HepG2 (cell line): ENCODE data around the gene NT5DC1. TPM values are rescaled to one million over a fixed set of nuclear protein-coding genes. Genes with fewer than 3 reads are reported as not detected.

ENCODE experiments used
- AGO1 ChIP-seq: fragments of 200-400 bp; formaldehyde crosslinking; IDR thresholded peaks from 2 replicates; pipeline ENCODE4 v1.6.1; 2017; ENCODE audit warnings: mild to moderate bottlenecking, low read depth, low read length, moderate library complexity; ENCODE audit not compliant: poor library complexity, severe bottlenecking
- DRAP1 ChIP-seq: IDR thresholded peaks from 2 replicates; pipeline ENCODE4 v1.6.1; 2016; ENCODE audit warnings: missing genetic modification reagents, missing compliant biosample characterization
- FOXK1 ChIP-seq: sonication (generic); formaldehyde crosslinking; IDR thresholded peaks from 2 replicates; pipeline ENCODE4 v1.4.0; 2020; ENCODE audit warnings: low read depth, missing genetic modification reagents, borderline replicate concordance
- HNRNPLL ChIP-seq: fragments of 200-400 bp; formaldehyde crosslinking; IDR thresholded peaks from 2 replicates; pipeline ENCODE4 v1.6.1; 2017; ENCODE audit warnings: mild to moderate bottlenecking, low read depth, low read length; ENCODE audit not compliant: poor library complexity, severe bottlenecking
- KLF12 ChIP-seq: sonication (generic); formaldehyde crosslinking; IDR thresholded peaks from 2 replicates; pipeline ENCODE4 v1.4.0; 2020; ENCODE audit warnings: missing genetic modification reagents, borderline replicate concordance
- LCORL ChIP-seq, 2 experiments: fragments of 450-650 bp in 1 of 2; sonication (generic) in 1 of 2; formaldehyde crosslinking in 1 of 2; IDR thresholded peaks; 2 replicates each; pipeline versions ENCODE4 v1.5.0 to v1.6.1; 2017 to 2020; ENCODE audit warnings: antibody characterized with exemption in 1 of 2, missing genetic modification reagents in 1 of 2
- MAFG ChIP-seq: sonication (generic); formaldehyde crosslinking; IDR thresholded peaks from 2 replicates; pipeline ENCODE4 v1.5.1; 2020; ENCODE audit warnings: mild to moderate bottlenecking, missing genetic modification reagents
- RBFOX2 ChIP-seq: fragments of 200-400 bp; formaldehyde crosslinking; IDR thresholded peaks from 2 replicates; pipeline ENCODE4 v1.6.1; 2017; ENCODE audit warnings: low read depth, mild to moderate bottlenecking, low read length
- SP5 ChIP-seq: IDR thresholded peaks from 2 replicates; pipeline ENCODE4 v1.6.1; 2016; ENCODE audit warnings: low read depth, borderline replicate concordance
- ZFYVE20 ChIP-seq: sonication (generic); formaldehyde crosslinking; IDR thresholded peaks from 2 replicates; pipeline ENCODE4 v1.8.0; 2023; ENCODE audit warnings: low read depth, mild to moderate bottlenecking, moderate library complexity, missing genetic modification reagents, borderline replicate concordance
- ZHX2 ChIP-seq, 2 experiments: sonication (generic) in 1 of 2; formaldehyde crosslinking in 1 of 2; IDR thresholded peaks; 2 replicates each; pipeline versions ENCODE4 v1.6.1 to v1.9.0; 2014 to 2022; ENCODE audit warnings: antibody characterized with exemption in 1 of 2, borderline replicate concordance in 1 of 2, inconsistent platforms in 1 of 2, low read depth in 1 of 2, missing genetic modification reagents in 1 of 2
- ZNF253 ChIP-seq: sonication (generic); formaldehyde crosslinking; IDR thresholded peaks from 2 replicates; pipeline ENCODE4 v1.8.0; 2022; ENCODE audit warnings: mild to moderate bottlenecking, missing genetic modification reagents, borderline replicate concordance
- ZNF280B ChIP-seq: sonication (generic); formaldehyde crosslinking; IDR thresholded peaks from 2 replicates; pipeline ENCODE4 v1.5.0; 2020; ENCODE audit warnings: missing genetic modification reagents, mild to moderate bottlenecking, borderline replicate concordance
- polyA plus RNA-seq, 8 experiments: library from polyadenylated mRNA; depleted of rRNA in 3 of 8; stranded (reverse) in 7 of 8; unstranded in 1 of 8; fragments of >200 nt; fragmentation: Illumina TruSeq in 4 of 8; extraction: Trizol in 4 of 8; gene quantifications; 2 replicates each; pipeline versions ENCODE4 v1.2.1 to v1.2.3, GENCODE V29; 2011 to 2016; ENCODE audit warnings: low read depth in 4 of 8, missing spikeins in 1 of 8, mixed read lengths in 1 of 8; ENCODE audit not compliant: insufficient read depth in 1 of 8
- total RNA-seq, 5 experiments: library from RNA; depleted of rRNA; stranded (reverse); fragments of >200 nt; fragmentation: Illumina TruSeq; extraction: Trizol; gene quantifications; 2 replicates each; pipeline ENCODE4 v1.2.3, GENCODE V29; 2016; ENCODE audit warnings: low read depth in 1 of 5
- TF ChIP-seq, protein P1 (sequence below): sonication (generic); formaldehyde crosslinking; IDR thresholded peaks from 2 replicates; pipeline ENCODE4 v1.8.1; 2023; ENCODE audit warnings: mild to moderate bottlenecking, missing genetic modification reagents
- TF ChIP-seq, protein P2 (sequence below): sonication (generic); formaldehyde crosslinking; IDR thresholded peaks from 2 replicates; pipeline ENCODE4 v1.4.0; 2020; ENCODE audit warnings: mild to moderate bottlenecking, missing genetic modification reagents
- TF ChIP-seq, protein P3 (sequence below): sonication (generic); formaldehyde crosslinking; IDR thresholded peaks from 2 replicates; pipeline ENCODE4 v1.5.0; 2020; ENCODE audit warnings: missing genetic modification reagents

Gene NT5DC1
- total and polyA plus RNA-seq, 2 of the 13 experiments (the other 11 are each of a cell fraction or from before 2014, with no cell fraction given): 27.0 to 56.1 TPM

- TF ChIP-seq ZHX2 (IDR thresholded peaks at IDR 0.05; ENCODE audit: low read depth) (peak; percentile 74), ZHX2 (CRISPR knock-in tag; IDR thresholded peaks at IDR 0.05; ENCODE audit: borderline replicate concordance) (no peak), RBFOX2 (peak; percentile 32), FOXK1 (CRISPR knock-in tag) (no peak), KLF12 (CRISPR knock-in tag) (no peak), LCORL (IDR thresholded peaks at IDR 0.05) (no peak), LCORL (CRISPR knock-in tag; IDR thresholded peaks at IDR 0.05) (peak; percentile 69), DRAP1 (CRISPR knock-in tag) (peak; percentile 85), SP5 (CRISPR knock-in tag) (0 out of 2 replicates have a peak, but pooled peaks have one; percentile 16), HNRNPLL (peak; percentile 95), ZFYVE20 (CRISPR knock-in tag) (no peak), MAFG (CRISPR knock-in tag) (no peak), ZNF253 (CRISPR knock-in tag) (no peak), AGO1 (peak; percentile 76), ZNF280B (CRISPR knock-in tag) (peak; percentile 83)
- TF ChIP-seq, protein P1, sequence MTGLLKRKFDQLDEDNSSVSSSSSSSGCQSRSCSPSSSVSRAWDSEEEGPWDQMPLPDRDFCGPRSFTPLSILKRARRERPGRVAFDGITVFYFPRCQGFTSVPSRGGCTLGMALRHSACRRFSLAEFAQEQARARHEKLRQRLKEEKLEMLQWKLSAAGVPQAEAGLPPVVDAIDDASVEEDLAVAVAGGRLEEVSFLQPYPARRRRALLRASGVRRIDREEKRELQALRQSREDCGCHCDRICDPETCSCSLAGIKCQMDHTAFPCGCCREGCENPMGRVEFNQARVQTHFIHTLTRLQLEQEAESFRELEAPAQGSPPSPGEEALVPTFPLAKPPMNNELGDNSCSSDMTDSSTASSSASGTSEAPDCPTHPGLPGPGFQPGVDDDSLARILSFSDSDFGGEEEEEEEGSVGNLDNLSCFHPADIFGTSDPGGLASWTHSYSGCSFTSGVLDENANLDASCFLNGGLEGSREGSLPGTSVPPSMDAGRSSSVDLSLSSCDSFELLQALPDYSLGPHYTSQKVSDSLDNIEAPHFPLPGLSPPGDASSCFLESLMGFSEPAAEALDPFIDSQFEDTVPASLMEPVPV (CRISPR knock-in tag): peak; percentile 96
- TF ChIP-seq, protein P2, sequence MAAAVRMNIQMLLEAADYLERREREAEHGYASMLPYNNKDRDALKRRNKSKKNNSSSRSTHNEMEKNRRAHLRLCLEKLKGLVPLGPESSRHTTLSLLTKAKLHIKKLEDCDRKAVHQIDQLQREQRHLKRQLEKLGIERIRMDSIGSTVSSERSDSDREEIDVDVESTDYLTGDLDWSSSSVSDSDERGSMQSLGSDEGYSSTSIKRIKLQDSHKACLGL (CRISPR knock-in tag): peak; percentile 67
- TF ChIP-seq, protein P3, sequence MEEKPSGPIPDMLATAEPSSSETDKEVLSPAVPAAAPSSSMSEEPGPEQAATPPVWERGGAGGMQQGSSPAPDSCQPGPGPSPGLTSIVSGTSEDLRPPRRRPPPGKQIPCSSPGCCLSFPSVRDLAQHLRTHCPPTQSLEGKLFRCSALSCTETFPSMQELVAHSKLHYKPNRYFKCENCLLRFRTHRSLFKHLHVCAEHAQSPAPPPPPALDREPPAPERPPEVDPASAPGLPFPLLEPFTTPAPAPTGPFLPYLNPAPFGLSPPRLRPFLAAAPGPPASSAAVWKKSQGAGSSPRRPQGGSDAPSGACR (CRISPR knock-in tag): no peak
These were observed 153.0 kb downstream of the NT5DC1 start, which contains the start of gene TSPYL4 (continued) for GRCh38 chr6:116253505-116254296.
